HG03103 (cell line): ENCODE measurements around the gene FAM124A.

Source experiments
- ATAC-seq: cut with Tn5 transposase; IDR thresholded peaks from one replicate; pipeline ENCODE4 v1.9.1; 2021; ENCODE audit warnings: low read depth; ENCODE audit not compliant: unreplicated experiment

FAM124A gene

DNA sequence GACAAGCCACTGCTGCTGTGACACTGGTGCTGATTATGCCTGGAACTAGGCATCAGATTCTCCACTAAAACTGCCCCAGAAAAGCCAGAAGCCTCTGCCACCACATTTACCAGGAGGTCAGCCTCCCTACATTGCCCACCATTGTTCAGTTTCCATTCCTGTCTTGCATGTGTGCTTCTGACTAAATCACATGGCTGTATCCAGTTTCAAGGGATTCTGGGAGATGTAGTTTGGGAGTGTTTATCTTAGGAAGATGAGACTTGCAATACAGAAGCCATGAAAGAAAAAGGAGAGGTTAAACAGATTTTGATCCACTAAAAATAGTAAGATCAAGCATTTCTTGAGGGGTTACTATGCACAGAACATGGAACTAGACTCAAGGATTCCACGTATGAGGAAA, 76.6 kb downstream of the FAM124A start:
- no peak for ATAC-seq

DNA sequence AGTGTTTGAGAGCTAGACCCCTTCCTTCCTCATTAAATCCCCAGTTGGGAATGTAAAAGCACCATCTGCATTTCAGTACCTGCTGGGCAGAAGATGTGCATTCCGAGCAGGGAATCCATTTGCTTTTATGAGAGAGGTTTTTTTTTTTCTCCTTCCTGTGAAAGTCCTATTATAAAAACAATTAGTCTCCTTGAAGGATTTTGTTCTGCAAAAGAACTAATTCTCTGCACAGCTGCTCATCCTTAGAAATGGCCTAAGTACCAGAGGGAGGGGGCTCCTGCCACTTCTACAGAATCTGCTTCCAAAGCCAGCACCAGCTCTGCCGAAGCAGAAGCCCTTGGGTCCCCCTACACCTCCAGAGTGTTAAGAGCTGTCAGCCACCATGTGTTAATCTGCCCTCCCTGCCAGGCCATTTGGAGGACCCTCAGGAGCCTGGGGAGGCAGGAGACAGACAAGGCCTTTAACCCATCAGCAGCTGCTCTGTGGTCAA, 80.9 kb downstream of the FAM124A start:
- ATAC-seq = no peak

DNA sequence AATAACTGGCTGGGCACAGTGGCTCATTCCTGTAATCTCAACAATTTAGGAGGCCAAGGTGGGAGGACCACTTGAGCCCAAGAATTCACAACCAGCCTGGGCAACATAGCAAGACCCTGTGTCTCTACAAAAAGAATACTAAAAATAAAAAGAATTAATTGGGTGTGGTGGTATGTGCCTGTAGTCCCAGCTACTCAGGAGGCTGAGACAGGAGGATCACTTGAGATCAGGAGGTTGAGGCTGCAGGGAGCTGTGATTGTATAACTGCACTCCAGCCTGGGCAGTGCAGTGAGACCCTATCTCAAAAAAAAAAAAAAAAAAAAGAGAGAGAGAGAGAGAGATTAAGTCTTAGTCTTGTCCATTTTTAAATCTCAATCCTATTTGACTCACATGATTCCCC, 81.7 kb downstream of the FAM124A start:
- no peak for ATAC-seq

DNA sequence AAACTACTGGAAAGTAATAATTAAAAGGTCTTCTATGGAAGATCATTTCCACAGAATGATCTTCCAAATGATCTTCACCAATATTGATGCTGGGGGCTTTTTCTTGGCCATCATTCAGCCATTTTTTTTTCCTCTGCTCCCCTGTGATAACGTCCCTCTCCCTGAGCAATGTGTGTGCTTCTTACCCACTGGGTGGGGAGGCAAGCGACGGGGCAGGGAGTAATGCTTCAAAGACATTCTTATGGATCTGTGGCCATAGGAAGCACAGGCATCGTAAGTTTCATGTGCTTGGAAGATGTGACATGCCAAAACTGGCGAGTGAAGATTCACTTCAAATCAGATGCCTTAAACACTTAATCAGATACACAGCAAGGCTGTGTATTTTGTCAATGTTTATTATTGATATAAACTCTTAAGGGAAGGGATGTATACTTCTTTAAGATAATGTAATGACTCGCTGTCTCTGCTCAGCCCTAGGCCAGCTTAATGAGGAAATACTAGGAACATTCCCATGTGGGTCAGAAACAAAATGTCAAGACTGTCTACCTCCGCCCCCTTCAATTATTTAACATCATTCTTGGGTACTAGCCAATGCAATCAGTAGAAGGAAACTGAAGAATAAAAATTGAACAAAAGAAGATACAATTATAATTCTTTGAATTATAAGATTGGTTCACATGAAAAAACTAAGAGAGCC, 83.2 kb downstream of the FAM124A start:
- ATAC-seq = no peak

DNA sequence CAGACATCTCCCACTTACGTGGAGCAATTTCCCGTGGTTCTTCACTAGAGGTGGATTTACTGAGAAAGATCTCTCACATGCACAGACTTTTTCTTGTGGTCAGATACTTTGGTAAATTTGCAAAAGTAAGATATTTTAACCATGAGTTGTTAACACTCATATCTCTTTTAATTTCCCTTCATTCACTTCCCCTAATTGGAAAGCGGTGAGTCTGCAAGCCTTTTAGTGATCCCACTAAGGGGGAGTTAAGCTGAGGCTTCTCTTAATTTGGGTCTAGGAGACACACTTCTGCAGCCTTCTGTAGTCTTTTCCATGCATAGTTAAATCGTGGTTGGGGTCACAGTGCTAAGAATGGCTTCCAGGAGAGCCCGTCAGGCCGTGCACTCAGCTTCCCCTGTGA, 86.6 kb downstream of the FAM124A start:
- no peak for ATAC-seq

DNA sequence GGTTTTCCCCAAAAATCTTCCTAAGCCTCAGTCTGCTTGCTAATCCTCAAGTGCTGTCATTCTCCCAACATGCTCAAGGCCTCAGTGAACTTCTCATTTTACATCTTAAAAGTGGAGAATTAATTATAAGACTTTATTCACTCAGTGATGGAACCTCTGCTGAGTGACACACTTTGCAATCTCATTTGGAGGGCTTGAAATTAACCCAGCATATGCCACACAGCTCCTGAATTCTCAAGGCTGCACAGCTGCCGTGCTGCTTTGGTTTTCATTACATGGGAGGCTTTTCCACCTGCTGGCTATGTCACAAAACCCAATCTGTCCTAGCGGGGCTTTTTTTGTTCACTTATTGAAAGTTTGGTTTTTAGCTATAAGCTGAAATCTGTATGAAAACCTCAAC, 89.0 kb downstream of the FAM124A start:
- ATAC-seq = no peak

DNA sequence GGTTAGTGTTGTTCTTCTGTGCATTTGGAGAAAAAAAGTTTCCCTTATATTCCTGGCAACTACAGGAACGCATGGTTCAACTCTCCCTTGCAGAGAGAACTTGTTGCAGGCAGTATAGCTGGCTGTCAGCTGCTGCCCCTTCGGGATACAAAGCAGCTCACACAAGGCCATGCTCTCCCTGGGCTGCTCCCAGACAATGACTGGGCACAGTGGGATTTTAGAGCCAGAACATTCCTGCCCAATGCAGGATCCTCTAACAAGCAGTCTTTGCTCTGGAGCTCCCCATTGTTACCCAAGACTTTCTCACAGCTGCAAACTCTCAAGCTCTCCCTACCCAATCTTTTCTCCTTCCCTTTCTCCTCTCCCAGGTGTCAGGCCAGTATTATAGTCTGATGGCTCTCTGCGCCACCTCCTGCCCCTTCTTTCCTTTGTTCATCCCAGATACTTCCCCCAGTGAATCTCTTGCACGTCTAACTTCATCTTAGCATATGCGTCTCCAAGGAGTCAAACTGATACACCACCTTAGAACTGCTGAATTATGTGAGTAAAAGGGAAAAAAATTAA, 89.8 kb downstream of the FAM124A start:
- ATAC-seq = no peak

DNA sequence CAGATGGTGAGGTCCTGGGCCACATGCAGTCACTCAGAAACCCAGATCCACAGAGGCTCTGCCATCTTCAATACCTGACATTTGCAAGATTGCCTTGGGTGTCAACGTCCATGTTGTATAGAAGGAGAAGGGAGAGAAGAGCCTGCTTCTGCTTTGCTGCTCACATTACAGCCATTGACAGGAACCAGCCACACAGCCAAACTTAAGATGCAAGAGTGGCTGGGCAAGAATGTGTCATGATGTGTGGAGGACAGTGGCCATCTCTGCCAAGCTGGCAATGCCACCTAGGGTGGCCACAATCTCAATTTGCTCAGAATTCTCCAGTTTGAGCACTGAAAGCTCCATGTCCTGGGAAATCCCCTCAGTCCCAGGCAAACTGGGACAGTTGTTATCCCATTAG, 91.4 kb downstream of the FAM124A start:
- no peak for ATAC-seq

DNA sequence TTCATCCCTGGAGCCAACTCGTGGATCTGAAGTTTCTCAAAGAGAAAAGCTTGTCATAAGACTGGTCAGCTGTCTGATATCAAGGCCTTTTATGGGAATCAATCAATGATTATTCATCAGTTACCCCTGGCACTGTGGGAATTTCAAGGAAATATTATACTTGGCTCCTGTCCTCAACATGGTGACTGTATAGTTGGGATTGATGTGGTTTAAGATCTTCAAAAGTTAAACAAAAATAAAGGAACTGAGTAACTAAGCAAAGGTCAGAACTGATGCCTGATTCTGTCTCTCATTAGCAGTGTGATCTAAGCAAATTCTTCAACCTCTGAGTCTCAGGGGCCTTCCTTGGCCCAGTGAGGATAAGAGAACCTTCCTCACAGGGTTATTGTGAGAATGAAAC, 95.1 kb downstream of the FAM124A start:
- no peak for ATAC-seq

DNA sequence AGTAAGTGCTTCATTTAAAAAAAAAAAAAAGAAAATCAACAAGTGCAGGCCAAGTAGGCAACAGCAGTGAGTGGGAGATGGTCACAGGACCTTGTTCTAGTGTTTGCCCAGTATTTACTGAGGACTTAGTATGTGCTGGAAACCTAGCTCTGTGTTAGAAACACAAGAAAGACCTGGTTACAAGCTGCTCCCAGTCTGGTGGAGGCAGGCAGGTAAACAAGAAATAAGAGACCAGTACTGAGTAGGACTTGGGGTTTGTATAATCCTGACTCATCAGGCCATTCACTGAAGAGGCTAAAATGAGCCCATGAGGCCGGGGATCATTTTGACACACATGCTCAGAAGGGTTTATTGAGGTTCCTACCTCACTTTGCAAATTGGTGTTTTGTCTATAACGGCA, 95.8 kb downstream of the FAM124A start:
- no peak for ATAC-seq

DNA sequence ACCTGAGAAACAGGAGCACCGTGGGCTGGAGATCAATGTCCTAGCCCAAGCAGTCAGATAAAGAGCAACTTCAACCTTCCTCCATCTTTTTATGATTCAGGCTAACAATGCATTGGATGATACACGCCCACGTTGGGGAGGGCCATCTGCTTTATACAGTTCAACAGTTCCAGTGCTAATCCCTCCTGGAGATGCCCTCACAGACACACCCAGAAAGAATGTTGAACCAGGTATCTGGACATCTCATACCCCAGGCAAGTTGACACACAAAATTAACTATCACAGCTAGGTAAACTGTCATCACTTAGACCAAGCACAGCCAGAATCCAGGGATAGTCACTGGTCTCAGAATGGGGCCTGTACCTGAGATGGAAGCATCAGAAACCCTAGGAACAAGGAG, 96.7 kb downstream of the FAM124A start:
- ATAC-seq = no peak

DNA sequence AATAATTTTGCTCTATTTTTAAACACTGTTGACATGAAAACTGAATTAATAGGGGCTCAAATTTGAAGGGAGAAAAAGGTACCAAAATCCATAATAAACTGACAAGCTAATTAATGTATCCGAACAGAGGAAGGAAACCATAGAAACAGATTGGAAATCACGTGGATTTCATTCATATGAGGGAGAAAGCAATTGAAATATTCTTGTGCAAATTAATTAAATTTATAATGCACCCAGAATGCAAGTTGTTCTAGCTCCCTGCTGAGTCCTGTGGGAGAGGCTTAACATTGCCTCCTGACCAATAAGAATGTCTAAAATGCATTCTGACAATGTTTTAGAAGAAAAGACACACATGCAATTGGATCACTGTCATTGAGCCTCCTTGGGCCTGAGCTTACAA, 99.6 kb downstream of the FAM124A start:
- no peak for ATAC-seq

DNA sequence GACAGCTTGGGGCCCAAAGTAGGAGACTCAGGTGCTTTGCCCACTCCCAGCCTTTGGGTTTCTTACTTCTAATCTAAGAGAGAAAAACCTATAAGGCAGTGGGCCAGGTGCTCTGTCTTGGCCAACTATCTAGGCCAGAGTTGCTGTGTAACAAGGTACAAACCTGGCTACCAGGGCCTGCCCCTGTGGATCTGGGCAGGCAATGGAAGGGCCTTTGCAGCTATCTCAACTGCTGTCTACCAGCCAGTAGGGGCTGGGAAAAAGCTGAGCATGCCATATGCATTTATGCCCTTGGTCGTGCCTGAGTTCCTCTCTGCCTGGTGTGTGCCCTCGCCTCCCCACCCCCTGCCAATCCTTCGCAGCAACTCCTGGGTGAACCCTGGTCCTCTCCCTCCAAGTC, 100.6 kb downstream of the FAM124A start:
- no peak for ATAC-seq

DNA sequence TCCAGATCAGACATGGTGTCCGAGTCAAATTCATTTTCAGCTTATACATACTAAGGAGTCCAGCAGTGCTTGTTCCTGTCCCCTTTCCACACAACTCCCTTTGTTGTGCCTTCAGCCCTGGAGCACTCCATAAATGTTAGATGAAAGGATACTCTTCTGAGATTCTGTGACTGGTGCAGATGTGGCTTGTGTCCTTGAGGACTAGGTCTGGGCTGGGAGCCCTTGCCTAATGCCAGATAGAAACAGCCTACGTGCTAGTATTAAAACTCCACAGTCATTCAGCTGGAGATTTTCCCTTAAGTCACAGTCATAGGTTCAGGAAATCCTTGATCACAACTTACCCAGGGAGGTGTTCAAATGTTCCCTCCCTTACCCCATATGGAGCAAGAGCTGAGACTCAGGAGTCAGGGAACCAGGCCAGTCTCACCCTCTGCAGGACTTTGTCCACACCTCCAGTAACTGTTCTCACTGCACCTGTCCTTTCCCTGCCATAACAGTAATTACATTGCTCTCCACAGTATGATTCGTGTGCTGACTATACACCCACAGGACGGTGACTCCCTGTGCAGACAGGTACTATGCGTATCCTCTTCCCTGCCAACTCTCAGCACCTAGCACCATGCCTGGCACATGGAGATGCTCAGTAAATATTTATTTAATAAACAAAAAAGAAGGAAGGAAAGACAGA, 101.8 kb downstream of the FAM124A start:
- no peak for ATAC-seq

DNA sequence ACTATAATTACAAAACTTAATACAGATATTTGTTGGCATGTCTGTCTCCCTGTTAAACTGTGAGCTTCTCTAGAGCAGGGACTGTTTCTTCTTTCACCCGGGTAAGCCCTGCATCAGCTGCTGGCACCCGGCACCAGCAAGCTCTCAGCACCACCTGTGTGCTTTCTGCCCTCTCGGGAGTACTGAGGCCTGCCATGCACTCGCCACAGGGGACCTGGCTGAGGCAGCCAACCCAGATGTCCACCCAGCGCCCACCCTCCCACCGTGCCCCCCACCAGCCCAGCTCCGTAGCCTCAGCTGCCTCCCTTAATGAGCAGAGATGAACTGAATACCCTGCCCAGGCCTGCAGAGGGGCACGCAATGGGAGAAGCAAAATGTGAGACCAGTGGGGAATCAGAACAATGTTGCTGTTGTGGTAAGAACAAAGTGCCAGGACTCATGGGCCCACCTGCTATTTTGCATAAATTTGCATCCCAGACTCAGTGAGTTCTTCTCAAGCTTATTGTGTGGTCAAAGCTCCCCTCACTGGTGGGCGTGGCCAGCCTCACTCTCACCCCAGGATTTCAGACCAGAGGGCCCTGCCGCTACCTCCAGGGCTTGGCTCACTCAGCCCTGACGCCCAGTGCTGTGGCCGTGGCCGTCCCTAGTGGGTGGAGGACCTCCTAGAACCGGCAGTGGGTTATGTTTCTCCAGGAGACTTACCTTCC, 102.7 kb downstream of the FAM124A start:
- ATAC-seq = no peak

DNA sequence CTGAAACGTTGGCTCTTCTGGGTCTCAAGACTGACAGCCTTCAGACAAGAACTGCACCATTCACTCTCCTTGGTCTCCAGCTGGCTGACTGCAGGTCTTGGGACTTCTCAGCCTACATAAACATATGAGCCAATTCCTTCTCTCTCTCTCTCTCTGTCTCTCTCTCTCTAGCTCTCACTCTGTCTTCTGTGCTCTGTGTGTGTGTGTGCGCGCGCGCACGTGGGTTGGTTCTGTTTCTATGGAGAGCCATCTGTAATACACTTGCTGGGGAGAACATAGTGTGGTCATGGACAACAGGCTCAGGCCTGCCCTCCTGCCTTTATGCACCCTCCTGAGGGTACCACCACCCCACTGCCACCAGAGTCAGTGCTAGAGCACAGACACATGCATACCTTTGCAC, 103.6 kb downstream of the FAM124A start:
- ATAC-seq = no peak

DNA sequence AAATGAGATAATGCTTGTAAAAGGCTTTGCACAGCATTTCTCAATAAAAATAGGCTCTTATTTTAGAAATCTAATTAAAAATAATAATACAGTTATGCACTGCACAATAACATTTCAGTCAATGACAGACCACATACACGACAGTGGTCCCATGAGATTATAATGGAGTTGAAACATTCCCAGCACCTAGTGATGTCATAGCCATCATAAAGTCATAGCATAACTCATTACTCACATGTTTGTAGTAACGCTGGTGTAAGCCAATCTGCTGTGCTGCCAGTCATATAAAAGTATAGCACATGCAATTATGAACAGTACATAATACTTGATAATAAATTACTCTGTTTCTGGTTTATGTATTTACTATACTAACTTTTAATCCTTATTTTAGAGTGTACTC, 104.6 kb downstream of the FAM124A start:
- no peak for ATAC-seq

DNA sequence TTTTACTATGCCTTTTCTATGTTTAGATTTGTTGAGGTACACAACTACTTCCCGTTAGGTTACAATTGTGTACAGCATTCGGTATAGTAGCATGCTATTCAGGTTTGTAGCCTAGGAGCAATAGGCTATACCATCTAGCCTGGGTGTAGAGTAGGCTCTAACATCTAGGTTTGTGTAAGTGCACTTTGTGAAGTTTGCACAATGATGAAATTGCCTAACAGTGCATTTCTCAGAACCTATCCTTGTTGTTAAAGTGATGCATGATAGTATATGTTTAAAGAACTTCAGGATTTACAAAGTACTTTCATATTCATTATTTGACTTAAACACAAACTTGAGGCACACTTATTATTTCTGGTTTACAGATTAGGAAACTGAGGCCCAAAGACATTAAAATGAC, 105.8 kb downstream of the FAM124A start:
- ATAC-seq = no peak

DNA sequence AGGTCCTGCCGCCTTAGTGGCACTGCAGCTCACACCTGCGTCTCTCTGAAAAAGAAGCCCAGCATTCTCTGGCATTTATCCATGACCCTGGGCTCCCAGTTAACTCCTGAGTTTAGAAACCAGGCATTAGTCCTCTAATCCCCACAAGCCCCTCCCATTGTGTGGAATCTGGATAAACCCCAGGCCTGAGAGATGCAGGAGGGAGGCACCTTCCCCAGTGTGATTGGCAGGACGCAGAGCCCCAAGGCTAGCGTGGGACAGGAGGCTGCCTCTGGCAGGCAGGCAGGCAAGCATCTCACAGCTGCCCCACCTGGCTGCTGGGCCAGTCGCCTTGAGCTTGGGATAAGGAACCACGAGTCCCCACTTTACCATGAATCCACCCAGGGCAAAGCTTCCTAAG, 106.3 kb downstream of the FAM124A start:
- no peak for ATAC-seq

DNA sequence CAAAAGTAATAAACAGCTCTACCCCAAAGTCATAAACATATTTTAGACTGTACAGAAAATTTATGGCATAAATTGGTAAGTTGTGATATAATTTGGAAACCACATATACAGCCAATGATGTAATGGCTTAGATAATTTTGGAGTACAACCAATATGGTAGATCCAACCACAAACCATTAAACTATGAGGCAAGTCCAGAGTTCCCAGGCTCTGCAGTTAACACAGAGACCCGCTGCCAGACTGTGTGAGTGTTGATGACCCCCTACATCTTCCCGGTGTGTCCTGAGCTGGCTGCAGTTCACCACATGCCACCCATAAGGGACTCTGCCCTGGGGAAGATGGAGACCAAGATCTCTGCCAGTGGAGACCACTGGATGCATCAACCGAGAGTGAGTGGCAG, 107.4 kb downstream of the FAM124A start:
- no peak for ATAC-seq

DNA sequence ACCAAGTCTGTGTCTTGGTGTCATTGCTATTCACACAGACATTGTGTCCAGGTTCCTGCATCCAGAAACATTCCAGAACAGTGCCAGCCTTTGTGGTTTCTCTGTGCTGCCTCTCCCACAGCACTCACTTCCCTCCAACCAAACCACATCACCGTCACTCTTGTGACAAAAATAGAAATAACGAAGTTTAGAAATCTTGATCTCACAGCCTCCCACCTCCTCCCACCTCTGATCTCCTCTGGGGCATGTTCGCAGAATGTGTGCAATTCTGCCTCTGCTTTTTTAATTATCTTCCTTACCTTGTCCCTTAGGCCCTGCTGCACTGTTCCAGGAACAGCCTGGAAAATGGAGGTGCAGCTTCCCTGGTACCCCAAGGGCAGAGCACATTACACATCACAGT, 108.6 kb downstream of the FAM124A start:
- ATAC-seq = no peak
